ENCODE data around the gene LMO2.
"Not testable (repeated sequence)": the region's sequence is repeated elsewhere in the genome, so short reads cannot be mapped to it uniquely, and the experiment has no call there.

The LMO2 gene

GRCh38 chr11:33829430-33830141 lies 62.3 kb downstream of the LMO2 start:
- peak in 1 of 2 donors; percentile 32 for DNase-seq (ENCODE audit: extremely low read depth in 1 of 2, low read depth in 1 of 2)

- no peak for DNase-seq (ENCODE audit: extremely low read depth in 1 of 2, low read depth in 1 of 2)
These were observed 63.1 kb downstream of the LMO2 start for GRCh38 chr11:33828604-33829429.

GRCh38 chr11:33827206-33827605 lies 64.7 kb downstream of the LMO2 start:
- DNase-seq (ENCODE audit: extremely low read depth in 1 of 2, low read depth in 1 of 2): no peak

GRCh38 chr11:33825854-33826560 lies 65.9 kb downstream of the LMO2 start:
- no peak for DNase-seq (ENCODE audit: extremely low read depth in 1 of 2, low read depth in 1 of 2)

- DNase-seq (ENCODE audit: extremely low read depth in 1 of 2, low read depth in 1 of 2): not testable (repeated sequence)
These were observed 68.9 kb downstream of the LMO2 start for GRCh38 chr11:33822981-33823380.

GRCh38 chr11:33819278-33820035 lies 72.4 kb downstream of the LMO2 start:
- no peak for DNase-seq (ENCODE audit: extremely low read depth in 1 of 2, low read depth in 1 of 2)

All from stimulated activated CD8-positive, alpha-beta memory T cell treated with anti-CD3 and anti-CD28 coated beads, Interleukin-7, amount 100 ng/mL, for 48 hours (primary cell).